Ascending aorta (tissue), 2 donors: ENCODE results near the gene PDE6G. TPM values are rescaled to one million over a fixed set of nuclear protein-coding genes. Genes with fewer than 3 reads are reported as not detected.

ENCODE experiments used
- DNase-seq, 2 donors: peaks; one replicate each; pipeline ENCODE4 v3.0.0-alpha.2; 2019; ENCODE audit warnings: low spot score in 2 of 2
- H3K27ac ChIP-seq, 2 donors: fragments of 200-600 bp; sonication (generic); one replicate each; pipeline ENCODE4 v1.5.1; 2016 to 2017; ENCODE audit warnings: mild to moderate bottlenecking in 1 of 2
- H3K27me3 ChIP-seq: fragments of 200-600 bp; sonication (generic); one replicate; pipeline ENCODE4 v1.5.1; 2017
- H3K36me3 ChIP-seq, 2 donors: fragments of 200-600 bp; sonication (generic); one replicate each; pipeline ENCODE4 v1.5.1; 2016
- H3K4me1 ChIP-seq, 2 donors: fragments of 200-600 bp; sonication (generic); one replicate each; pipeline ENCODE4 v1.5.1; 2016 to 2017; ENCODE audit warnings: mild to moderate bottlenecking in 1 of 2
- H3K4me3 ChIP-seq, 2 donors: fragments of 200-600 bp; sonication (generic); one replicate each; pipeline ENCODE4 v1.5.1; 2016 to 2017; ENCODE audit warnings: mild to moderate bottlenecking in 1 of 2
- H3K9me3 ChIP-seq, 2 donors: fragments of 200-600 bp; sonication (generic); one replicate each; pipeline ENCODE4 v1.5.1; 2016
- intact Hi-C: fragments of 100-400 bp; cut with DNase I; formaldehyde crosslinking; loops from one replicate; pipeline ENCODE4 v1.15.1; 2023
- total RNA-seq: library from RNA; depleted of rRNA; stranded (reverse); fragments of >200 nt; gene quantifications from one replicate; pipeline ENCODE4 v1.1.0, GENCODE V29; 2016
- TF ChIP-seq, protein P1 (sequence below), 3 experiments: fragments of 200-600 bp in 2 of 3; fragments of 450-650 bp in 1 of 3; sonication (generic) in 2 of 3; IDR thresholded peaks; one replicate each; pipeline ENCODE4 v1.5.1; 2016 to 2019; ENCODE audit warnings: antibody characterized with exemption in 3 of 3, mild to moderate bottlenecking in 1 of 3, moderate library complexity in 1 of 3

PDE6G gene
- total RNA-seq, 1 donor from 2014 or later, result not detected

DNA sequence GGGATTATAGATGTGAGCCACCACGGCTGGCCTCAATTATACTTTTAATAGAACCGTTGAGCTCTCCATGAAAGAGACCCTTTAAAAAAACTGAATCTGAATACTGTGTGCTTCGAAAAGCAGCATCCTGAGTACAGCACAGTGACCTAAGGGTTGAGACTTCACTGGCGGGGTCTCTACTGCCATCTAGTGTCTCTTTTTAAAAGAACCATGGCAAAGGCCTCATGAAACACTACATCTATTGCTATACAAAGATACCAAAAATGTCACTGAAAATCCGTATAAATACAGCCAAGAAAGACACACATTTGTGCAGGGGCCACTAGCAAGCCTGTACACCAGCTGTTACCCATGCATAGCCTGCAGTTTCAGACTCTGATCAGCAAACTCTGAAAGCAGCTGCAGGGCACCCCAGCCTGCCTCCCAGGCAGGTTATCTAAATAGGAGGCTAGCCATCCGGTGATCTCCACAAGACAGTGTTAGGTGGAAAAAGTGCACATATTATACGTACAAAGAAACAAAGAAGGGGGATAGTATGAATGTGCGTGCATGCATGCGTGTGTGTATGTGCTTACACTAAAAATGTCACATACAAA is 54.7 kb downstream of the PDE6G start:
- intact Hi-C loops, result loop anchor here (1.0 to 2.0 kb wide), 2 partner anchors 83 to 348 kb away; no protein-coding TSS in a partner anchor
- H3K4me1 ChIP-seq, result peaks cover 4 to 7% of the 10 kb centered on the region in 2 donors
- no peaks in the 10 kb centered on the region for H3K27me3 ChIP-seq
- H3K36me3 ChIP-seq, result peaks cover 39 to 49% of the 10 kb centered on the region in 2 donors
- TF ChIP-seq, protein P1, sequence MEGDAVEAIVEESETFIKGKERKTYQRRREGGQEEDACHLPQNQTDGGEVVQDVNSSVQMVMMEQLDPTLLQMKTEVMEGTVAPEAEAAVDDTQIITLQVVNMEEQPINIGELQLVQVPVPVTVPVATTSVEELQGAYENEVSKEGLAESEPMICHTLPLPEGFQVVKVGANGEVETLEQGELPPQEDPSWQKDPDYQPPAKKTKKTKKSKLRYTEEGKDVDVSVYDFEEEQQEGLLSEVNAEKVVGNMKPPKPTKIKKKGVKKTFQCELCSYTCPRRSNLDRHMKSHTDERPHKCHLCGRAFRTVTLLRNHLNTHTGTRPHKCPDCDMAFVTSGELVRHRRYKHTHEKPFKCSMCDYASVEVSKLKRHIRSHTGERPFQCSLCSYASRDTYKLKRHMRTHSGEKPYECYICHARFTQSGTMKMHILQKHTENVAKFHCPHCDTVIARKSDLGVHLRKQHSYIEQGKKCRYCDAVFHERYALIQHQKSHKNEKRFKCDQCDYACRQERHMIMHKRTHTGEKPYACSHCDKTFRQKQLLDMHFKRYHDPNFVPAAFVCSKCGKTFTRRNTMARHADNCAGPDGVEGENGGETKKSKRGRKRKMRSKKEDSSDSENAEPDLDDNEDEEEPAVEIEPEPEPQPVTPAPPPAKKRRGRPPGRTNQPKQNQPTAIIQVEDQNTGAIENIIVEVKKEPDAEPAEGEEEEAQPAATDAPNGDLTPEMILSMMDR (IDR thresholded peaks at IDR 0.05), result peak; percentile 74 to 83 (median 77)
- H3K27ac ChIP-seq, result peak overlapping the region in 1 of 2 donors; percentile 24
- DNase-seq, result peak in 1 of 2 donors; percentile 66
- H3K9me3 ChIP-seq, result no peaks in the 10 kb centered on the region
- no peak overlapping the region for H3K4me3 ChIP-seq

Other genes starting within 250 kb of the PDE6G start
- gene ACTG1, start 143.7 kb downstream of the PDE6G start, total RNA-seq, result 6,075 TPM
- gene FSCN2, start 128.2 kb downstream of the PDE6G start, total RNA-seq, result not detected
- gene FAAP100, start 104.2 kb downstream of the PDE6G start, total RNA-seq, result 75.6 TPM
- gene NPLOC4, start 19.4 kb downstream of the PDE6G start, total RNA-seq, result 128 TPM
- not detected for gene TSPAN10, start 19.3 kb downstream of the PDE6G start, total RNA-seq
- 96.1 TPM for gene OXLD1, start 10.1 kb upstream of the PDE6G start, total RNA-seq
- 15.8 TPM for gene CCDC137, start 10.2 kb upstream of the PDE6G start, total RNA-seq
- 21.0 TPM for gene ARL16, start 27.3 kb upstream of the PDE6G start, total RNA-seq
- gene HGS, start 27.5 kb upstream of the PDE6G start, total RNA-seq, result 211 TPM
- gene MRPL12, start 46.8 kb upstream of the PDE6G start, total RNA-seq, result 21.8 TPM
- 0.53 TPM for gene SLC25A10, start 55.7 kb upstream of the PDE6G start, total RNA-seq
- not detected for gene GCGR, start 147.6 kb upstream of the PDE6G start, total RNA-seq
- gene MCRIP1, start 176.7 kb upstream of the PDE6G start, total RNA-seq, result 149 TPM
- not detected for gene PPP1R27, start 178.5 kb upstream of the PDE6G start, total RNA-seq
- gene P4HB, start 204.0 kb upstream of the PDE6G start, total RNA-seq, result 670 TPM
- gene ARHGDIA, start 214.8 kb upstream of the PDE6G start, total RNA-seq, result 314 TPM
- 31.8 TPM for gene ALYREF, start 235.0 kb upstream of the PDE6G start, total RNA-seq
- gene ANAPC11, start 235.2 kb upstream of the PDE6G start, total RNA-seq, result 108 TPM
- 1.5 TPM for gene NPB, start 245.7 kb upstream of the PDE6G start, total RNA-seq